Liver (tissue), 9 donors: ENCODE measurements around the gene FER1L5. TPM values are rescaled to one million over a fixed set of nuclear protein-coding genes. Genes with fewer than 3 reads are reported as not detected.

Experiments used
- DNase-seq: peaks from one replicate; pipeline ENCODE4 v3.0.0-alpha.2; 2017; ENCODE audit warnings: low spot score
- H3K27ac ChIP-seq, 2 donors: one replicate each; pipeline ENCODE4 v1.7.0; 2013; ENCODE audit warnings: inconsistent platforms in 2 of 2, low read length in 2 of 2, control low read depth in 1 of 2, low read depth in 1 of 2, mild to moderate bottlenecking in 1 of 2
- H3K27me3 ChIP-seq, 4 donors: one replicate each; pipeline versions ENCODE4 v1.6.1 to v1.7.0; 2013; ENCODE audit warnings: low read length in 3 of 4, inconsistent platforms in 1 of 4, mild to moderate bottlenecking in 1 of 4, moderate library complexity in 1 of 4; ENCODE audit not compliant: control insufficient read depth in 4 of 4, insufficient read depth in 4 of 4
- H3K36me3 ChIP-seq, 4 donors: one replicate each; pipeline versions ENCODE4 v1.6.1 to v1.7.0; 2013; ENCODE audit warnings: low read length in 3 of 4, mild to moderate bottlenecking in 3 of 4, low read depth in 1 of 4, moderate library complexity in 1 of 4; ENCODE audit not compliant: control insufficient read depth in 4 of 4, insufficient read depth in 3 of 4
- H3K4me1 ChIP-seq, 4 donors: one replicate each; pipeline versions ENCODE4 v1.6.1 to v1.7.0; 2013; ENCODE audit warnings: low read length in 3 of 4, mild to moderate bottlenecking in 3 of 4, moderate library complexity in 1 of 4; ENCODE audit not compliant: control insufficient read depth in 4 of 4, insufficient read depth in 4 of 4
- H3K4me3 ChIP-seq, 3 donors: one replicate each; pipeline versions ENCODE4 v1.6.1 to v1.7.0; 2013; ENCODE audit warnings: low read length in 3 of 3, control low read depth in 1 of 3, low read depth in 1 of 3, mild to moderate bottlenecking in 1 of 3
- H3K9ac ChIP-seq, 2 donors: one replicate each; pipeline ENCODE4 v1.7.0; 2013; ENCODE audit warnings: low read length in 2 of 2, mild to moderate bottlenecking in 2 of 2, moderate library complexity in 2 of 2, control low read depth in 1 of 2, low read depth in 1 of 2
- H3K9me3 ChIP-seq, 4 donors: one replicate each; pipeline versions ENCODE4 v1.6.1 to v1.7.0; 2013; ENCODE audit warnings: low read length in 3 of 4; ENCODE audit not compliant: control insufficient read depth in 4 of 4
- EGR1 ChIP-seq, 2 donors: IDR thresholded peaks; 2 replicates each; pipeline ENCODE4 v1.6.1; 2016 to 2018; ENCODE audit warnings: antibody characterized with exemption in 2 of 2, low read depth in 2 of 2
- FOXA2 ChIP-seq: IDR thresholded peaks from 2 replicates; pipeline ENCODE4 v1.6.1; 2016; ENCODE audit warnings: antibody characterized with exemption
- GABPA ChIP-seq, 2 donors: IDR thresholded peaks in 1 of 2; conservative IDR thresholded peaks in 1 of 2; 2 replicates each; pipeline ENCODE4 v1.6.1; 2016; ENCODE audit warnings: antibody characterized with exemption in 2 of 2, mild to moderate bottlenecking in 1 of 2, moderate library complexity in 1 of 2
- HNF4A ChIP-seq, 2 donors: conservative IDR thresholded peaks; 2 replicates each; pipeline ENCODE4 v1.6.1; 2016; ENCODE audit warnings: antibody characterized with exemption in 2 of 2, mild to moderate bottlenecking in 2 of 2
- HNF4G ChIP-seq: IDR thresholded peaks from 2 replicates; pipeline ENCODE4 v1.6.1; 2016; ENCODE audit warnings: antibody characterized with exemption
- JUND ChIP-seq, 2 donors: IDR thresholded peaks; 2 replicates each; pipeline ENCODE4 v1.6.1; 2016; ENCODE audit warnings: antibody characterized with exemption in 2 of 2
- NR2F2 ChIP-seq: IDR thresholded peaks from 2 replicates; pipeline ENCODE4 v1.6.1; 2016; ENCODE audit warnings: antibody characterized with exemption
- REST ChIP-seq: IDR thresholded peaks from 2 replicates; pipeline ENCODE4 v1.6.1; 2016; ENCODE audit warnings: antibody characterized with exemption, mild to moderate bottlenecking
- SP1 ChIP-seq: IDR thresholded peaks from 2 replicates; pipeline ENCODE4 v1.6.1; 2018; ENCODE audit warnings: antibody characterized with exemption, mild to moderate bottlenecking
- TAF1 ChIP-seq: conservative IDR thresholded peaks from 2 replicates; pipeline ENCODE4 v1.6.1; 2016; ENCODE audit warnings: antibody characterized with exemption, mild to moderate bottlenecking
- YY1 ChIP-seq: IDR thresholded peaks from 2 replicates; pipeline ENCODE4 v1.6.1; 2016; ENCODE audit warnings: antibody characterized with exemption, mild to moderate bottlenecking
- WGBS: extraction: QIAGEN DNeasy Blood & Tissue Kit; methylation state at CpG from one replicate; pipeline ENCODE4 v1.1.7; 2013; 5-methylcytosine and 5-hydroxymethylcytosine counted together
- polyA plus RNA-seq, 2 donors: library from polyadenylated mRNA; stranded (reverse) in 1 of 2; unstranded in 1 of 2; fragments of 200-250 nt in 1 of 2; fragments of >200 nt in 1 of 2; fragmentation: Nextera tagmentation in 1 of 2; extraction: Ambion mirVana in 1 of 2; gene quantifications; one replicate each; pipeline versions ENCODE4 v1.2.1 to v1.2.3, GENCODE V29; 2013 to 2015
- total RNA-seq, 2 donors: library from RNA; depleted of rRNA; stranded (reverse); fragments of >200 nt; gene quantifications; one replicate each; pipeline ENCODE4 v1.2.3, GENCODE V29; 2014
- TF ChIP-seq, protein P1 (sequence below): IDR thresholded peaks from 2 replicates; pipeline ENCODE4 v1.6.1; 2016; ENCODE audit warnings: antibody characterized with exemption
- TF ChIP-seq, protein P2 (sequence below): IDR thresholded peaks from 2 replicates; pipeline ENCODE4 v1.6.1; 2016; ENCODE audit warnings: antibody characterized with exemption
- TF ChIP-seq, protein P3 (sequence below): fragments of 150-350 bp; IDR thresholded peaks from 2 replicates; pipeline ENCODE4 v1.5.1; 2017; ENCODE audit warnings: improper control_type of control experiment, low read depth, low read length; ENCODE audit not compliant: missing input control
- donor health status: healthy.
- donor health status: healthy.
- donor health status: healthy.
- donor health status: healthy.
- donor health status: healthy.

FER1L5 gene
- total and polyA plus RNA-seq, 4 donors, result under 0.01 TPM; not detected in 3

- DNase-seq, result no peak
- Histone ChIP-seq H3K36me3 (peaks cover 16 to 47% (median 27%) of the 10 kb centered on the region in 4 donors), H3K27ac (no peak overlapping the region), H3K9me3 (no peaks in the 10 kb centered on the region), H3K4me3 (no peak overlapping the region), H3K4me1 (no peaks in the 10 kb centered on the region), H3K9ac (no peak overlapping the region), H3K27me3 (no peaks in the 10 kb centered on the region)
- WGBS, result 96% methylated on average over 16 of the region's 16 CpGs
- TF ChIP-seq GABPA (IDR thresholded peaks at IDR 0.05 in 1 of 2, conservative IDR thresholded peaks at IDR 0.05 in 1 of 2) (no peak), HNF4A (conservative IDR thresholded peaks at IDR 0.05) (no peak)
- TF ChIP-seq, protein P1, sequence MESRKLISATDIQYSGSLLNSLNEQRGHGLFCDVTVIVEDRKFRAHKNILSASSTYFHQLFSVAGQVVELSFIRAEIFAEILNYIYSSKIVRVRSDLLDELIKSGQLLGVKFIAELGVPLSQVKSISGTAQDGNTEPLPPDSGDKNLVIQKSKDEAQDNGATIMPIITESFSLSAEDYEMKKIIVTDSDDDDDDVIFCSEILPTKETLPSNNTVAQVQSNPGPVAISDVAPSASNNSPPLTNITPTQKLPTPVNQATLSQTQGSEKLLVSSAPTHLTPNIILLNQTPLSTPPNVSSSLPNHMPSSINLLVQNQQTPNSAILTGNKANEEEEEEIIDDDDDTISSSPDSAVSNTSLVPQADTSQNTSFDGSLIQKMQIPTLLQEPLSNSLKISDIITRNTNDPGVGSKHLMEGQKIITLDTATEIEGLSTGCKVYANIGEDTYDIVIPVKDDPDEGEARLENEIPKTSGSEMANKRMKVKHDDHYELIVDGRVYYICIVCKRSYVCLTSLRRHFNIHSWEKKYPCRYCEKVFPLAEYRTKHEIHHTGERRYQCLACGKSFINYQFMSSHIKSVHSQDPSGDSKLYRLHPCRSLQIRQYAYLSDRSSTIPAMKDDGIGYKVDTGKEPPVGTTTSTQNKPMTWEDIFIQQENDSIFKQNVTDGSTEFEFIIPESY, result no peak
- TF ChIP-seq, protein P2, sequence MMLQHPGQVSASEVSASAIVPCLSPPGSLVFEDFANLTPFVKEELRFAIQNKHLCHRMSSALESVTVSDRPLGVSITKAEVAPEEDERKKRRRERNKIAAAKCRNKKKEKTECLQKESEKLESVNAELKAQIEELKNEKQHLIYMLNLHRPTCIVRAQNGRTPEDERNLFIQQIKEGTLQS, result no peak
Observed at GRCh38 chr2:96703021-96703751, 60.6 kb downstream of the FER1L5 start.

- no peak for DNase-seq
Observed at GRCh38 chr2:96710985-96711384, 68.4 kb downstream of the FER1L5 start.

More at GRCh38 chr2:96710985-96711384, 68.4 kb downstream of the FER1L5 start:
- Histone ChIP-seq H3K4me1 (peaks cover 0 to 8% (median 3%) of the 10 kb centered on the region in 4 donors), H3K4me3 (no peak overlapping the region), H3K27ac (no peak overlapping the region), H3K36me3 (peaks cover 13 to 58% (median 53%) of the 10 kb centered on the region in 4 donors), H3K9ac (no peak overlapping the region), H3K27me3 (no peaks in the 10 kb centered on the region), H3K9me3 (no peaks in the 10 kb centered on the region)
- TF ChIP-seq, protein P3, sequence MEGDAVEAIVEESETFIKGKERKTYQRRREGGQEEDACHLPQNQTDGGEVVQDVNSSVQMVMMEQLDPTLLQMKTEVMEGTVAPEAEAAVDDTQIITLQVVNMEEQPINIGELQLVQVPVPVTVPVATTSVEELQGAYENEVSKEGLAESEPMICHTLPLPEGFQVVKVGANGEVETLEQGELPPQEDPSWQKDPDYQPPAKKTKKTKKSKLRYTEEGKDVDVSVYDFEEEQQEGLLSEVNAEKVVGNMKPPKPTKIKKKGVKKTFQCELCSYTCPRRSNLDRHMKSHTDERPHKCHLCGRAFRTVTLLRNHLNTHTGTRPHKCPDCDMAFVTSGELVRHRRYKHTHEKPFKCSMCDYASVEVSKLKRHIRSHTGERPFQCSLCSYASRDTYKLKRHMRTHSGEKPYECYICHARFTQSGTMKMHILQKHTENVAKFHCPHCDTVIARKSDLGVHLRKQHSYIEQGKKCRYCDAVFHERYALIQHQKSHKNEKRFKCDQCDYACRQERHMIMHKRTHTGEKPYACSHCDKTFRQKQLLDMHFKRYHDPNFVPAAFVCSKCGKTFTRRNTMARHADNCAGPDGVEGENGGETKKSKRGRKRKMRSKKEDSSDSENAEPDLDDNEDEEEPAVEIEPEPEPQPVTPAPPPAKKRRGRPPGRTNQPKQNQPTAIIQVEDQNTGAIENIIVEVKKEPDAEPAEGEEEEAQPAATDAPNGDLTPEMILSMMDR, result no peak
- TF ChIP-seq NR2F2, result no peak
- TF ChIP-seq SP1, result no peak
- no peak for TF ChIP-seq HNF4G
- TF ChIP-seq REST, result no peak
- TF ChIP-seq, protein P1, result no peak
- no peak for TF ChIP-seq FOXA2
- no peak for TF ChIP-seq TAF1
- TF ChIP-seq, protein P2, result no peak
- no peak for TF ChIP-seq JUND (IDR thresholded peaks at IDR 0.05)
- no peak for TF ChIP-seq EGR1 (IDR thresholded peaks at IDR 0.05; ENCODE audit: low read depth in 2 of 2)
- no peak for TF ChIP-seq GABPA (IDR thresholded peaks at IDR 0.05 in 1 of 2, conservative IDR thresholded peaks at IDR 0.05 in 1 of 2)
- no peak for TF ChIP-seq YY1
- WGBS, result 79% methylated on average over 3 of the region's 3 CpGs
